ENCODE measurements around the gene CTNNA3. TPM values are rescaled to one million over a fixed set of nuclear protein-coding genes. Genes with fewer than 3 reads are reported as not detected.

Gene CTNNA3
- total RNA-seq, 2 experiments from 2014 or later, result not detected

DNA sequence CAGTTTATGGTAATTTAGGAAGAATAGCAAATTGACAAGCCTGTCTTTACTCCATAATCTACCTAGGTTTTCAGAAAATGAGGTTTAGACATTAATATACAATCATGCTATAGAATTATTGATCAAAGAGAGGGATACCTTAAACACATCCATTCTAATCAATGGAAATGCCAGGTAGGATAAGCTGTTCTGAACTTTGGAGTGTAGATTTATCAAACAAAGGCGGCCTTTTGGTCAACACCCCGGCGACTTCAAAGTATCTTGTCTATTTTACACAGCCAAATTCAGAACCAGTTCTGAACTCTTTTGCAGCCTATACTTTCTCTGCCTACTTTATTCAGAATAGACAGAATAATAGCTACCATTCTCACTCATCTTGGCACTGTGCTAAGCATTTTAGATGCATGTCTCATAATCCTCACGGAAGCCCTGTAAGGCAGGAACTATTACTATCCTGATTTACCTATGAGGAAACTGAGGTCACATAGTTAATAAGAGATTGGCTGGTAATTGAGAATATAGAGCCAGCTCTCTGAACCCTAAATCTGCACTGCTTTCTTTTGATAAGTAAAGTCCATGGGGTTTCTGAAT lies 1412.0 kb downstream of the CTNNA3 start:
- CTCF ChIA-PET, result interaction anchor here (0.5 kb wide), 1 partner anchor 29 kb away, joined by 3 read pairs; no protein-coding TSS in a partner anchor
- no peak overlapping the region for H3K27ac Mint-ChIP-seq
- H3K4me1 Mint-ChIP-seq (ENCODE audit: low read depth), result no peaks in the 10 kb centered on the region
- H3K27me3 Mint-ChIP-seq (ENCODE audit: low read depth), result no peaks in the 10 kb centered on the region
- H3K9me3 Mint-ChIP-seq, result no peaks in the 10 kb centered on the region
- no peak for DNase-seq
- intact Hi-C loops (cut with micrococcal nuclease), result no loop called here
- H3K4me3 Mint-ChIP-seq, result no peak overlapping the region
- no peaks in the 10 kb centered on the region for H3K36me3 Mint-ChIP-seq (ENCODE audit: low read depth)

DNA sequence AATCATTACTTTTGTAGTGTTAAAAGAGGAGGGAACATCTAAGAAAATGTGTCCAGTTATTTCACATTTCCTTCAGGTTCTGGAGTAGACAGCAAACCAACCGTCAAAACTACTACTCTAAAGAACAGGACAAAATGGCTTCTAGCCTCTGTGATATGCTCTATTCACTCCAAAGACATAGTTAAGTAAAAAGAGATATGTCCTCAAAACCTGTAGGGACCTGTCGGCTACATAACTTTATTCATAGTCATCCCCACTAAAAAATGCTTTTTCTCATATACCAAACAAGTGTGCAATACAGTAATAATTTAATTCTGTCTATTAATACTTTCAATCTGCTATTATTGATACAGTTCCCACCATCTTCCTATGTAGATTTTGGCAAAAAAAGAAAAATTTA lies 1412.9 kb downstream of the CTNNA3 start:
- no peaks in the 10 kb centered on the region for H3K9me3 Mint-ChIP-seq
- H3K4me1 Mint-ChIP-seq (ENCODE audit: low read depth), result no peaks in the 10 kb centered on the region
- DNase-seq, result no peak
- H3K27ac Mint-ChIP-seq, result no peak overlapping the region
- H3K36me3 Mint-ChIP-seq (ENCODE audit: low read depth), result no peaks in the 10 kb centered on the region
- intact Hi-C loops (cut with micrococcal nuclease), result no loop called here
- H3K27me3 Mint-ChIP-seq (ENCODE audit: low read depth), result no peaks in the 10 kb centered on the region
- H3K4me3 Mint-ChIP-seq, result no peak overlapping the region
- CTCF ChIA-PET, result no interaction called here

DNA sequence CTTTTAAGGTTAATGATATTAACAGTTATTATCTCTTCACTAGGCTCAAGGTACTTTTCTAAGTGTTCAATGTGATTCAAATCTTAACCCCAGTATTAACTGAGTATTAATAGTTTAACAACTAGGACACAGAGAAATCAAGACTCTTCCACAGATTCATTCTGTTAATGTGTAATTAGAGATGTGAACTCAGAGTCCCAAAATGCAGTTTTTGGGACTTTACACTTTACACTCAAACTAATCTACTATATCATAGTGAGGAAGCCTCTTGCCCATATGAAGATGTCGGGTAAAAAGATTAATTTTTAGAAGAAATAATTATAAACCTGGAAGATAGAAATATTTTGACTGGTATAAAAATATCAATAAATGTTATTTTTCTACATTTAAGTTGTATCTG lies 1414.7 kb downstream of the CTNNA3 start:
- Mint-ChIP-seq H3K27me3 (ENCODE audit: low read depth) (no peaks in the 10 kb centered on the region), H3K4me3 (no peak overlapping the region), H3K36me3 (ENCODE audit: low read depth) (no peaks in the 10 kb centered on the region), H3K9me3 (no peaks in the 10 kb centered on the region), H3K27ac (no peak overlapping the region), H3K4me1 (ENCODE audit: low read depth) (no peaks in the 10 kb centered on the region)
- CTCF ChIA-PET, result no interaction called here
- no peak for DNase-seq
- intact Hi-C loops (cut with micrococcal nuclease), result no loop called here

DNA sequence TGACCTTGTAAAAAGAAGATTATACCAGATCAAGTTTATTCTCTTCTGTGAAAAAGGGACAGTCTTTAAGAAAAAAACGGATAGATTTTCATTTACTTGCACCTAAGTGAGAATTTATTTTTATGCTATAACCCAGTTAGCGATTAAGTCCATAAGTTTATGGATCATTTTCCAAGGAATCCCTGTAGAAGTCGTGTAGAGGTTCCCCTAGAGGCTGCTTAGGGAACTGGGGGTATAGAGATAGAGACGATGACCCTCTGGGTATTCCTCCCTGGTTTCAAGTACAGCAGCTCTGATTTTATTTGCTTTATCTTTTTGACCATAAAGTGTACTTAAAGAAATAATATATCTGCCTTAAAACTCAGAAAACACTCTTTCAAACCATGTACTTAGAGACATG lies 1418.5 kb downstream of the CTNNA3 start:
- no peaks in the 10 kb centered on the region for H3K27me3 Mint-ChIP-seq (ENCODE audit: low read depth)
- no peaks in the 10 kb centered on the region for H3K4me1 Mint-ChIP-seq (ENCODE audit: low read depth)
- no peaks in the 10 kb centered on the region for H3K9me3 Mint-ChIP-seq
- intact Hi-C loops (cut with micrococcal nuclease), result no loop called here
- no peak overlapping the region for H3K27ac Mint-ChIP-seq
- no peak for DNase-seq
- no peak overlapping the region for H3K4me3 Mint-ChIP-seq
- H3K36me3 Mint-ChIP-seq (ENCODE audit: low read depth), result no peaks in the 10 kb centered on the region
- CTCF ChIA-PET, result interaction anchor here (0.7 kb wide), 1 partner anchor 81 kb away, joined by 3 read pairs; no protein-coding TSS in a partner anchor

DNA sequence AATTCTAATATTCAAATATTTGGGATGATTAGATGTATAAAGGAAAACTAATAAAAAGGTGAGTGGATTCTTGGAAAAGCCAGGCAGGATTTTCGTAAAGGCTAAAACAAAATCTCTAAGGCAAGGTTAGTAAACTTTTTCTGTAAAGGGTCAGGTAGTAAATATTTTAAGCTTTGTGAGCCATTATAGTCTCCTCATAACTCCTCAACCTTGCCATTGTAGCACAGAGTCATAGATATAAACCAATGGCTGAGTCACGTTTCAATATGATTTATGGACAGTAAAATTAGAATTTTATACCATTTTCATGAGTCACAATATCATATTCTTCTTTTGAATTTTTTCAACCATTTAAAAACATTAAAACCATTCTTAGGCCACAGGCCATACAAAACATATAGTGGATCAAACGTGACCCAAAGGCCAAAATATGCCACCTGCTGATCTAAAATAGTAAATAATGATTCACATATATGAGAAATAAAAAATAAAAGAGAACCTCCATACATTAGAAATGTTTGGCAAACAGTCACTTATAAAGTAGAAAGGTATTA lies 1422.0 kb downstream of the CTNNA3 start:
- H3K27me3 Mint-ChIP-seq (ENCODE audit: low read depth), result no peaks in the 10 kb centered on the region
- no peak for DNase-seq
- H3K9me3 Mint-ChIP-seq, result no peaks in the 10 kb centered on the region
- H3K4me3 Mint-ChIP-seq, result no peak overlapping the region
- no peak overlapping the region for H3K27ac Mint-ChIP-seq
- no peaks in the 10 kb centered on the region for H3K4me1 Mint-ChIP-seq (ENCODE audit: low read depth)
- intact Hi-C loops (cut with micrococcal nuclease), result no loop called here
- CTCF ChIA-PET, result no interaction called here
- H3K36me3 Mint-ChIP-seq (ENCODE audit: low read depth), result no peaks in the 10 kb centered on the region

DNA sequence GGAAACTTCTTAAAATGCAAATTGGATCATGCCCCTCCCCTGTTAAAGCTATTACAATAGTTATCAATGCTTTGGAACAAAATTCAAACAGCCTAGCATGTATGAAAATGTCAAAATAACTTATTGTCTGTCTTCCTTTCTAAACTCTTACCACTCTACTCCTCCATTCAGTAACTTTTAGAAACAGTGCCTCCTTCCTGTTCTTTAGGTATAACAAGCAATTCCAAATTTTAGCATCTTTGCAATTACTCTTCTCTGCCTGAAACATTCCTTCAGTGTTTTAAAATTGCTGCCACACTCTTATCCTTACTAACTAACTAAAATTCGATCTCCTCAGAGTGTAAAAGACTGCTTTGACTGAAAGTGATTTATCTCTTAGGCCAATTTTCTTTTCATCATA lies 1430.6 kb downstream of the CTNNA3 start:
- no peak overlapping the region for H3K27ac Mint-ChIP-seq
- CTCF ChIA-PET, result no interaction called here
- H3K36me3 Mint-ChIP-seq (ENCODE audit: low read depth), result no peaks in the 10 kb centered on the region
- H3K9me3 Mint-ChIP-seq, result peaks cover 2% of the 10 kb centered on the region
- H3K27me3 Mint-ChIP-seq (ENCODE audit: low read depth), result no peaks in the 10 kb centered on the region
- no peaks in the 10 kb centered on the region for H3K4me1 Mint-ChIP-seq (ENCODE audit: low read depth)
- DNase-seq, result no peak
- intact Hi-C loops (cut with micrococcal nuclease), result no loop called here
- H3K4me3 Mint-ChIP-seq, result no peak overlapping the region

DNA sequence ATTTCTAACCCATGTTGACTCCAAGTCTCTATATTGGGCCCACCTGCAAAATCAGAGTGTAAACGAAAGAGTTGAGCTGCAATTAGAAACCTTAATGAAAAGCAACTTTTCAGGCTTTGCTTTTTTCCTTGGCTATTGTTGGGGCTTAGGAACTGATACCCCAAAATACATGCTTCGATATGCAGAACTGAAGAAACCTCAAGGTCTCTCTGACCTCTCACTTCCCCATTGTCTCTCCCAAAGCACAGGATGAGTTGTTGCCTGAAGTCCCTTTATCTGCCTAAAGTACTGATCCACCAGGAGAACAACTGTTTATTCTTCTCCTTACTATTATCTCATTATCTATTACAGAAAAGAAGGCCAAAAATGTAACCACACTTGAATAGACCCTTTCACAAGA lies 1436.2 kb downstream of the CTNNA3 start:
- no peak for DNase-seq
- no peaks in the 10 kb centered on the region for H3K4me1 Mint-ChIP-seq (ENCODE audit: low read depth)
- H3K27me3 Mint-ChIP-seq (ENCODE audit: low read depth), result no peaks in the 10 kb centered on the region
- CTCF ChIA-PET, result interaction anchor here (0.5 kb wide), 1 partner anchor 576 kb away, joined by 3 read pairs; no protein-coding TSS in a partner anchor
- no peak overlapping the region for H3K27ac Mint-ChIP-seq
- no peaks in the 10 kb centered on the region for H3K36me3 Mint-ChIP-seq (ENCODE audit: low read depth)
- intact Hi-C loops (cut with micrococcal nuclease), result no loop called here
- no peak overlapping the region for H3K4me3 Mint-ChIP-seq
- peaks cover under 1% of the 10 kb centered on the region for H3K9me3 Mint-ChIP-seq

DNA sequence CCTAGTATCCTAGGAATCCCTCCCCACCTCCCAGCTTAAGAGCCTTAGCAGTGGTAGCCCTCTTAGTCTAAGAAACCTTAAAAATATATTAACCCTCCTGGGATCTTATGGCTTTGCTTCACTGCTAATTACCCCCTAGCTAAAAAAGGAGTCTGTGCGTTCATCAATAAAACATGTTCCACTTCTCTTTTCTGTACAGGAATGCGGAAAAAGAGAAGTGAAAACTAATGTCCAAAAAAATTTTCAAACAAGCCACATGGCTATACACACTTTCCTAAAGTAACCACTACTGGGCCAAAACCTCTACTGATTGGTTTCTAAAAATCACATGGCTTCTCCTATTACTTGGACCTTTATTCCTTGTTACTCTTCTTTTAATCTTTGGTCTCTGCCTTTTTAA lies 1437.3 kb downstream of the CTNNA3 start:
- no peak overlapping the region for H3K27ac Mint-ChIP-seq
- no peaks in the 10 kb centered on the region for H3K36me3 Mint-ChIP-seq (ENCODE audit: low read depth)
- CTCF ChIA-PET, result no interaction called here
- H3K4me1 Mint-ChIP-seq (ENCODE audit: low read depth), result no peaks in the 10 kb centered on the region
- H3K9me3 Mint-ChIP-seq, result no peaks in the 10 kb centered on the region
- no peak for DNase-seq
- intact Hi-C loops (cut with micrococcal nuclease), result no loop called here
- H3K27me3 Mint-ChIP-seq (ENCODE audit: low read depth), result no peaks in the 10 kb centered on the region
- H3K4me3 Mint-ChIP-seq, result no peak overlapping the region

DNA sequence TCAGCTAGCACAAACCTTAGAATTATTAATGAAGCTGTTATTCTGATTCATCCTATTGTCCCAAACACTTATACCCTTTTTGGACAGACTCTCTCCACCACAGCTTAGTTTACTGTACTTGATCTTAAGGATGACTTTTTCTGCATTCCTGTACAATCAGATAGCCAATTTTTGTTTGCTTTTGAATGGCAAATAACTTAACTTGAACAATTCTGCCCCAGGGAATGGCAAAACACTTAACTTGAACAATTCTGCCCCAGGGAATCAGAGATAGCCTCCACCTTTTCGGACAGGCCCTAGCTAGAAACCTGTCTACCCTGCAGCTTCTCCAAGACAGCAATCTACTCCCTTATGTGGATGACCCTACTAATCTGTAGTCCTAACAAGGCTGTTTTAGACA lies 1438.2 kb downstream of the CTNNA3 start:
- no peak for DNase-seq
- no peaks in the 10 kb centered on the region for H3K4me1 Mint-ChIP-seq (ENCODE audit: low read depth)
- no peaks in the 10 kb centered on the region for H3K36me3 Mint-ChIP-seq (ENCODE audit: low read depth)
- intact Hi-C loops (cut with micrococcal nuclease), result no loop called here
- no peaks in the 10 kb centered on the region for H3K27me3 Mint-ChIP-seq (ENCODE audit: low read depth)
- CTCF ChIA-PET, result no interaction called here
- no peak overlapping the region for H3K27ac Mint-ChIP-seq
- no peaks in the 10 kb centered on the region for H3K9me3 Mint-ChIP-seq
- no peak overlapping the region for H3K4me3 Mint-ChIP-seq

DNA sequence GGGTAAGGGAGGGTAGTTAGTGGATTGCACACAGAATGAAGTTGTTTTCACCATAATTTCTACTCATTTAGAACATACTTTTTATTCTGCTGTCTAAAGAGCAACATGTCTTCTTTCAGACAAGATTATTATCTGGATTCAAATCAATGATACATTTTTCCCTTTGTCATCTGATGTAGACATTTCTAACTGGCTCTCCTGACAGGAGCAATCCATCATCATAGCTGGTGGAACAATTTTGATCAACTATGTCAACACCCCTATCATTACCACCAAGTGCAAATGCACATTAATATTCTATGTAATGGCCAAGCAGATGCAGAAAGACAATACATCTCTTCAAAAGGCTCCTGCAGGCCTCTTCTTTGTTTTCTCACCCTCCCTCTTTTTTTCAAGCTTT lies 1443.0 kb downstream of the CTNNA3 start:
- Mint-ChIP-seq H3K4me1 (ENCODE audit: low read depth) (no peaks in the 10 kb centered on the region), H3K27ac (no peak overlapping the region), H3K36me3 (ENCODE audit: low read depth) (no peaks in the 10 kb centered on the region), H3K4me3 (no peak overlapping the region), H3K27me3 (ENCODE audit: low read depth) (no peaks in the 10 kb centered on the region), H3K9me3 (peaks cover 14% of the 10 kb centered on the region)
- no peak for DNase-seq
- CTCF ChIA-PET, result no interaction called here
- intact Hi-C loops (cut with micrococcal nuclease), result no loop called here

DNA sequence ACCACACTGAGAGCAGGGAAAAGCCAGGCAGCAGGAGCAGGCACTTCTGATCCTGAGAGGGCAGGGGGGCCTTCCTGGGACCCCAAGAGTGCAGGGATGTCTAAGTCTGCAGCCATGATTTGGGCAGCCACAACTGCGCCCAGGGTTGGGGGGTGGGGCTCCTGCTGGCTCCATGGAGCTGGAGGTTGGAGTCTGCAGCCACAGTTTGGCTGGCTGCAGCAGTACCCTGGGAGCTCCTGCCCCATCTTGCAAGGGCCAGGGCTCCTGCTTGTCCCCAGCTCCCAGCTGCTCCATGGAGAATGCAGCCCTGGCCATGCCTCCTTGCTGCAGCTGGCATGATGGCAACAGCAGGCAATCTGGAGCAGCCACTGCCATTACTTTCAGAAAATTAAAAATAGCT lies 1449.8 kb downstream of the CTNNA3 start:
- no peaks in the 10 kb centered on the region for H3K27me3 Mint-ChIP-seq (ENCODE audit: low read depth)
- H3K36me3 Mint-ChIP-seq (ENCODE audit: low read depth), result no peaks in the 10 kb centered on the region
- CTCF ChIA-PET, result no interaction called here
- no peak overlapping the region for H3K27ac Mint-ChIP-seq
- no peak overlapping the region for H3K4me3 Mint-ChIP-seq
- intact Hi-C loops (cut with micrococcal nuclease), result no loop called here
- no peaks in the 10 kb centered on the region for H3K4me1 Mint-ChIP-seq (ENCODE audit: low read depth)
- H3K9me3 Mint-ChIP-seq, result peaks cover 14% of the 10 kb centered on the region
- no peak for DNase-seq

DNA sequence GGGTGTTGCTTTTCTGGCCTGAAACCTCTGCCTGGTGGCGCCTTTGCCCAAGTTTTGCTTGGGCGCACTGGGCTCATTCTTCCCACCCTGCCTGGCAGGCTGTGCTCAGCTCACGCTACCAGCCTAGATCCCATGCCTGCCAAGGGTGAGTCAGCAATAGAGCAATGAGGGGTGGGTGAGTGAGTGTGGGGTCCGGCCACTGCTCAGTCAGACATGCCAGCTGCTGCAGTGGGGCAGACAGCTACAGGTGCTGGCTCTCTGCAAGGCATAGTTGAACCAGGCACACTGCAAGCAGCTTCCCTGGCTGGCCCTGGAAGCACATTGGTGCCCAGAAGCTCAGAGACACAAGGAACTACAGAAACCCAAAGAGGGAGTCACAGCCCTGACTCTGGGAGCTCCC lies 1451.0 kb downstream of the CTNNA3 start:
- H3K4me1 Mint-ChIP-seq (ENCODE audit: low read depth), result no peaks in the 10 kb centered on the region
- H3K27ac Mint-ChIP-seq, result no peak overlapping the region
- no peaks in the 10 kb centered on the region for H3K27me3 Mint-ChIP-seq (ENCODE audit: low read depth)
- H3K4me3 Mint-ChIP-seq, result no peak overlapping the region
- CTCF ChIA-PET, result interaction anchor here (1.1 kb wide), 1 partner anchor 14 kb away, joined by 3 read pairs; no protein-coding TSS in a partner anchor
- H3K36me3 Mint-ChIP-seq (ENCODE audit: low read depth), result no peaks in the 10 kb centered on the region
- H3K9me3 Mint-ChIP-seq, result peaks cover 12% of the 10 kb centered on the region
- intact Hi-C loops (cut with micrococcal nuclease), result no loop called here
- no peak for DNase-seq

DNA sequence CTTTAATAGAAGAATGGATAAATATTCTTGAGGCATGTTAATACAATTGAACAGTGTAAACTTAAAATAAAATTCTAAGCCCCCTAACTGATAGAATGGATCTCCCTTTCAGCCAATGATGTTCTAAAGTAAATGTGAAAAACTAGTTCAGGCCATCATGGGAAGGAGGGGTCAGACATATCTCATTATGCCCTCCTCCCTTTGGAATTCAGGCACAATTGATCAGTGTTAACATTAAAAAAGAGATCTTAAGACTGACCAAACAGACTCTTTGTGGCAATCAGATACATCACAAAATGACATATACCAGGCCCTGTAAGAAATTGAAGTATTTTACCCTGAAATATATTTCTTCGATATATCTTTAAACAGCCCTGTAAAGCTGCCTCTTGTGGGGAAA lies 1453.1 kb downstream of the CTNNA3 start:
- Mint-ChIP-seq H3K4me1 (ENCODE audit: low read depth) (no peaks in the 10 kb centered on the region), H3K9me3 (no peaks in the 10 kb centered on the region), H3K27me3 (ENCODE audit: low read depth) (no peaks in the 10 kb centered on the region), H3K27ac (no peak overlapping the region), H3K36me3 (ENCODE audit: low read depth) (no peaks in the 10 kb centered on the region), H3K4me3 (no peak overlapping the region)
- CTCF ChIA-PET, result interaction anchor here (0.6 kb wide), 1 partner anchor 1218 kb away, joined by 3 read pairs; no protein-coding TSS in a partner anchor
- DNase-seq, result no peak
- intact Hi-C loops (cut with micrococcal nuclease), result no loop called here

Data from activated naive CD4-positive, alpha-beta T cell treated with anti-CD3 and anti-CD28 coated beads for 36 hours (primary cell).